ENCODE results near the gene FNBP1. TPM values are rescaled to one million over a fixed set of nuclear protein-coding genes. Genes with fewer than 3 reads are reported as not detected.

FNBP1 gene
- total RNA-seq, 1 experiment from 2014 or later = 53.6 TPM

DNA sequence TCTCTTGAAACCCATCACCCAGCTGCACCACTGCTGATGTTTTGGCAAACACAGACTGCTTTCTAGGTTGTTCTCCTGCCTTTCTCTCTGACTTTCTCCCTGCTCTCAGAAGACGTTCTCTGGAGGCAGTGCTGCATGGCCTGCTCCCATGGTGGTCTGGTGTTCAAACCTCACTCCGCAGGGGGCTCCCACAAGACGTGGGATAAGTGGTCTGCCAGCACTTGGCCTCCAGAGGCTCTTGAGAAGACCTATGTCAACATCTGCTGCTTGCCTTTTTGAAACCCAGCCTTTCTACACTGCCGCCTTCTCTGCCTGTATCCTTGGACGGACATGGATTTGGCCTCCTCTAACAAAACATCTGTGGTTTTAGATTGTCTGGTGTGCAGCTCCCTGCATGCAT, 191.2 kb downstream of the FNBP1 start:
- no peaks in the 10 kb centered on the region for H3K36me3 ChIP-seq (ENCODE audit: control insufficient read depth, insufficient read depth, low read length)
- CTCF ChIA-PET = interaction anchor here (0.7 kb wide), 1 partner anchor 8 kb away, joined by 13 read pairs; no protein-coding TSS in a partner anchor
- no TSS peak for BruUV-seq (replicated peaks)
- intact Hi-C loops (cut with micrococcal nuclease; ENCODE audit: unreplicated experiment) = no loop called here
- H3K27ac ChIP-seq (ENCODE audit: low read length) = no peak overlapping the region
- H3K4me3 ChIP-seq (ENCODE audit: low read depth in 2 of 2, low read length in 2 of 2) = no peak overlapping the region
- ATAC-seq (no peak), DNase-seq (ENCODE audit: low read depth, low spot score) (no peak)
- no peaks in the 10 kb centered on the region for H3K4me1 ChIP-seq (ENCODE audit: control insufficient read depth, insufficient read depth, low read length)
- POLR2A ChIA-PET = no interaction called here
- no peaks in the 10 kb centered on the region for H3K27me3 ChIP-seq (ENCODE audit: control insufficient read depth, insufficient read depth, low read length)
- no peaks in the 10 kb centered on the region for H3K9me3 ChIP-seq (ENCODE audit: control insufficient read depth, insufficient read depth, low read depth, low read length)
- in situ Hi-C loops (cut with HindIII; ENCODE audit: low pct_unique_long_range_greater_than_20kb, low sequenced_read_pairs) = no loop called here
- no peak for TF ChIP-seq SIN3A (IDR thresholded peaks at IDR 0.05; ENCODE audit: borderline replicate concordance, insufficient read depth, low read depth, low read length)
- no peak for TF ChIP-seq CTCF (IDR thresholded peaks at IDR 0.05)
- TF ChIP-seq TCF7L2 (IDR thresholded peaks at IDR 0.05; ENCODE audit: low read depth, low read length) = no peak
- no peak for TF ChIP-seq POLR2AphosphoS5 (IDR thresholded peaks at IDR 0.05; ENCODE audit: low read depth, low read length)
- TF ChIP-seq, protein P1, sequence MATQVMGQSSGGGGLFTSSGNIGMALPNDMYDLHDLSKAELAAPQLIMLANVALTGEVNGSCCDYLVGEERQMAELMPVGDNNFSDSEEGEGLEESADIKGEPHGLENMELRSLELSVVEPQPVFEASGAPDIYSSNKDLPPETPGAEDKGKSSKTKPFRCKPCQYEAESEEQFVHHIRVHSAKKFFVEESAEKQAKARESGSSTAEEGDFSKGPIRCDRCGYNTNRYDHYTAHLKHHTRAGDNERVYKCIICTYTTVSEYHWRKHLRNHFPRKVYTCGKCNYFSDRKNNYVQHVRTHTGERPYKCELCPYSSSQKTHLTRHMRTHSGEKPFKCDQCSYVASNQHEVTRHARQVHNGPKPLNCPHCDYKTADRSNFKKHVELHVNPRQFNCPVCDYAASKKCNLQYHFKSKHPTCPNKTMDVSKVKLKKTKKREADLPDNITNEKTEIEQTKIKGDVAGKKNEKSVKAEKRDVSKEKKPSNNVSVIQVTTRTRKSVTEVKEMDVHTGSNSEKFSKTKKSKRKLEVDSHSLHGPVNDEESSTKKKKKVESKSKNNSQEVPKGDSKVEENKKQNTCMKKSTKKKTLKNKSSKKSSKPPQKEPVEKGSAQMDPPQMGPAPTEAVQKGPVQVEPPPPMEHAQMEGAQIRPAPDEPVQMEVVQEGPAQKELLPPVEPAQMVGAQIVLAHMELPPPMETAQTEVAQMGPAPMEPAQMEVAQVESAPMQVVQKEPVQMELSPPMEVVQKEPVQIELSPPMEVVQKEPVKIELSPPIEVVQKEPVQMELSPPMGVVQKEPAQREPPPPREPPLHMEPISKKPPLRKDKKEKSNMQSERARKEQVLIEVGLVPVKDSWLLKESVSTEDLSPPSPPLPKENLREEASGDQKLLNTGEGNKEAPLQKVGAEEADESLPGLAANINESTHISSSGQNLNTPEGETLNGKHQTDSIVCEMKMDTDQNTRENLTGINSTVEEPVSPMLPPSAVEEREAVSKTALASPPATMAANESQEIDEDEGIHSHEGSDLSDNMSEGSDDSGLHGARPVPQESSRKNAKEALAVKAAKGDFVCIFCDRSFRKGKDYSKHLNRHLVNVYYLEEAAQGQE (IDR thresholded peaks at IDR 0.05; ENCODE audit: insufficient read depth in 1 of 2, low read depth in 2 of 2, low read length in 1 of 2) = no peak

GRCh38 chr9:129850821-129851550, 192.0 kb downstream of the FNBP1 start:
- intact Hi-C loops (cut with micrococcal nuclease; ENCODE audit: unreplicated experiment) = no loop called here
- CTCF ChIA-PET = interaction anchor here (0.7 kb wide), 1 partner anchor 8 kb away, joined by 13 read pairs; no protein-coding TSS in a partner anchor
- H3K27me3 ChIP-seq (ENCODE audit: control insufficient read depth, insufficient read depth, low read length) = no peaks in the 10 kb centered on the region
- no peak overlapping the region for H3K4me3 ChIP-seq (ENCODE audit: low read depth in 2 of 2, low read length in 2 of 2)
- TF ChIP-seq SIN3A (IDR thresholded peaks at IDR 0.05; ENCODE audit: borderline replicate concordance, insufficient read depth, low read depth, low read length) = no peak
- no peak for TF ChIP-seq POLR2AphosphoS5 (IDR thresholded peaks at IDR 0.05; ENCODE audit: low read depth, low read length)
- no peak for TF ChIP-seq CTCF (IDR thresholded peaks at IDR 0.05)
- TF ChIP-seq TCF7L2 (IDR thresholded peaks at IDR 0.05; ENCODE audit: low read depth, low read length) = no peak
- TF ChIP-seq, protein P1 (IDR thresholded peaks at IDR 0.05; ENCODE audit: insufficient read depth in 1 of 2, low read depth in 2 of 2, low read length in 1 of 2) = no peak
- H3K36me3 ChIP-seq (ENCODE audit: control insufficient read depth, insufficient read depth, low read length) = no peaks in the 10 kb centered on the region
- H3K9me3 ChIP-seq (ENCODE audit: control insufficient read depth, insufficient read depth, low read depth, low read length) = no peaks in the 10 kb centered on the region
- in situ Hi-C loops (cut with HindIII; ENCODE audit: low pct_unique_long_range_greater_than_20kb, low sequenced_read_pairs) = no loop called here
- no TSS peak for BruUV-seq (replicated peaks)
- DNase-seq (ENCODE audit: low read depth, low spot score) = no peak
- POLR2A ChIA-PET = no interaction called here
- ATAC-seq = no peak
- H3K27ac ChIP-seq (ENCODE audit: low read length) = no peak overlapping the region
- H3K4me1 ChIP-seq (ENCODE audit: control insufficient read depth, insufficient read depth, low read length) = no peaks in the 10 kb centered on the region
